HEK293 (cell line): Measurements from ENCODE around the gene PRAC2.

Experiments used
- CTCF ChIA-PET: fragments of 350-600 bp; formaldehyde crosslinking; extraction: SDS; loops from one replicate; lab custom pipeline; 2021; ENCODE audit warnings: antibody characterized with exemption; lab: Yijun Ruan, JAX
- POLR2A ChIA-PET: fragments of 300-600 bp; formaldehyde crosslinking; extraction: SDS; loops from one replicate; lab custom pipeline; 2020; ENCODE audit warnings: antibody characterized with exemption, inconsistent platforms; lab: Yijun Ruan, JAX
- H3K27ac ChIP-seq: fragments of 200-500 bp; sonication (Bioruptor generic); 2 replicates; pipeline ENCODE4 v1.5.1; 2014; ENCODE audit warnings: low read depth, low read length, control low read depth, inconsistent platforms; ENCODE audit errors: extremely low read depth
- H3K36me3 ChIP-seq, 2 experiments: fragments of 200-500 bp in 1 of 2; sonication (Bioruptor generic) in 1 of 2; 1 replicate in 1 of 2; 2 replicates in 1 of 2; pipeline ENCODE4 v1.5.1; 2014 to 2017; ENCODE audit warnings: inconsistent platforms in 2 of 2, low read length in 2 of 2; ENCODE audit not compliant: control insufficient read depth in 2 of 2, insufficient read depth in 1 of 2
- H3K4me1 ChIP-seq: fragments of 200-500 bp; sonication (Bioruptor generic); 2 replicates; pipeline ENCODE4 v1.5.1; 2014; ENCODE audit warnings: mild to moderate bottlenecking, low read length, inconsistent platforms; ENCODE audit not compliant: control insufficient read depth, insufficient read depth
- H3K4me3 ChIP-seq: 2 replicates; pipeline ENCODE4 v1.5.1; 2011; ENCODE audit warnings: low read depth, mild to moderate bottlenecking, control low read depth, low read length, moderate library complexity
- H3K9me3 ChIP-seq: fragments of 200-500 bp; sonication (Bioruptor generic); 2 replicates; pipeline ENCODE4 v1.5.1; 2014; ENCODE audit warnings: low read depth, low read length, inconsistent platforms; ENCODE audit not compliant: control insufficient read depth, insufficient read depth
- AEBP2 ChIP-seq: fragments of 450-650 bp; formaldehyde crosslinking; IDR thresholded peaks from 2 replicates; pipeline ENCODE4 v1.5.1; 2016; ENCODE audit warnings: missing biosample characterization, missing genetic modification characterization, borderline replicate concordance
- IKZF3 ChIP-seq: fragments of 450-650 bp; IDR thresholded peaks from 2 replicates; pipeline ENCODE4 v1.5.0; 2018; ENCODE audit warnings: missing biosample characterization, mild to moderate bottlenecking, missing genetic modification characterization, moderate library complexity
- MYNN ChIP-seq: fragments of 450-650 bp; formaldehyde crosslinking; IDR thresholded peaks from 2 replicates; pipeline ENCODE4 v1.5.1; 2016; ENCODE audit warnings: missing biosample characterization, missing genetic modification characterization, borderline replicate concordance
- PRDM1 ChIP-seq: fragments of 450-650 bp; formaldehyde crosslinking; IDR thresholded peaks from 2 replicates; pipeline ENCODE4; 2016; ENCODE audit warnings: missing biosample characterization, missing genetic modification characterization
- PRDM10 ChIP-seq: fragments of 450-650 bp; formaldehyde crosslinking; IDR thresholded peaks from 2 replicates; pipeline ENCODE4 v1.5.1; 2016; ENCODE audit warnings: missing biosample characterization, missing genetic modification characterization
- REPIN1 ChIP-seq: fragments of 450-650 bp; formaldehyde crosslinking; IDR thresholded peaks from 2 replicates; pipeline ENCODE4 v1.5.1; 2017; ENCODE audit warnings: missing biosample characterization, missing genetic modification characterization, low read depth
- SP3 ChIP-seq: fragments of 450-650 bp; formaldehyde crosslinking; IDR thresholded peaks from 2 replicates; pipeline ENCODE4 v1.5.1; 2016; ENCODE audit warnings: missing biosample characterization, missing genetic modification characterization
- ZBTB20 ChIP-seq: fragments of 450-650 bp; formaldehyde crosslinking; IDR thresholded peaks from 2 replicates; pipeline ENCODE4 v1.5.1; 2016; ENCODE audit warnings: missing biosample characterization, missing genetic modification characterization
- ZBTB6 ChIP-seq: fragments of 450-650 bp; formaldehyde crosslinking; IDR thresholded peaks from 2 replicates; pipeline ENCODE4 v1.5.1; 2017; ENCODE audit warnings: missing biosample characterization, missing genetic modification characterization
- ZFP37 ChIP-seq: fragments of 450-650 bp; formaldehyde crosslinking; IDR thresholded peaks from 2 replicates; pipeline ENCODE4 v1.5.1; 2016; ENCODE audit warnings: missing biosample characterization, missing genetic modification characterization
- ZNF114 ChIP-seq: fragments of 450-650 bp; formaldehyde crosslinking; IDR thresholded peaks from 2 replicates; pipeline ENCODE4 v1.5.0; 2017; ENCODE audit warnings: missing biosample characterization, missing genetic modification characterization
- ZNF16 ChIP-seq: fragments of 450-650 bp; formaldehyde crosslinking; IDR thresholded peaks from 2 replicates; pipeline ENCODE4 v1.5.1; 2016; ENCODE audit warnings: low read depth, missing biosample characterization, missing genetic modification characterization
- ZNF214 ChIP-seq: fragments of 450-650 bp; formaldehyde crosslinking; IDR thresholded peaks from 2 replicates; pipeline ENCODE4 v1.5.1; 2017; ENCODE audit warnings: missing biosample characterization, mild to moderate bottlenecking, missing genetic modification characterization, borderline replicate concordance
- ZNF223 ChIP-seq: fragments of 450-650 bp; formaldehyde crosslinking; IDR thresholded peaks from 2 replicates; pipeline ENCODE4 v1.5.1; 2016; ENCODE audit warnings: missing biosample characterization, missing genetic modification characterization
- ZNF23 ChIP-seq: fragments of 450-650 bp; formaldehyde crosslinking; IDR thresholded peaks from 2 replicates; pipeline ENCODE4 v1.5.1; 2016; ENCODE audit warnings: missing biosample characterization, missing genetic modification characterization, borderline replicate concordance
- ZNF324 ChIP-seq: fragments of 450-650 bp; formaldehyde crosslinking; IDR thresholded peaks from 2 replicates; pipeline ENCODE4 v1.5.1; 2016; ENCODE audit warnings: missing biosample characterization, missing genetic modification characterization
- ZNF335 ChIP-seq: fragments of 450-650 bp; formaldehyde crosslinking; conservative IDR thresholded peaks from 2 replicates; pipeline ENCODE4 v1.5.1; 2016; ENCODE audit warnings: missing biosample characterization, missing genetic modification characterization
- ZNF341 ChIP-seq: fragments of 450-650 bp; formaldehyde crosslinking; IDR thresholded peaks from 2 replicates; pipeline ENCODE4; 2016; ENCODE audit warnings: low read depth, missing biosample characterization, missing genetic modification characterization
- ZNF354C ChIP-seq: fragments of 450-650 bp; formaldehyde crosslinking; IDR thresholded peaks from 2 replicates; pipeline ENCODE4 v1.5.1; 2016; ENCODE audit warnings: missing biosample characterization, missing genetic modification characterization, low read depth, borderline replicate concordance
- ZNF37A ChIP-seq: fragments of 450-650 bp; IDR thresholded peaks from 2 replicates; pipeline ENCODE4 v1.5.1; 2018; ENCODE audit warnings: missing biosample characterization, missing genetic modification characterization
- ZNF416 ChIP-seq: fragments of 450-650 bp; formaldehyde crosslinking; IDR thresholded peaks from 2 replicates; pipeline ENCODE4 v1.5.1; 2016; ENCODE audit warnings: missing biosample characterization, missing genetic modification characterization
- ZNF423 ChIP-seq: fragments of 450-650 bp; formaldehyde crosslinking; IDR thresholded peaks from 2 replicates; pipeline ENCODE4 v1.5.1; 2016; ENCODE audit warnings: missing biosample characterization, missing genetic modification characterization
- ZNF473 ChIP-seq: fragments of 450-650 bp; formaldehyde crosslinking; IDR thresholded peaks from 2 replicates; pipeline ENCODE4 v1.5.1; 2017; ENCODE audit warnings: missing biosample characterization, missing genetic modification characterization
- ZNF610 ChIP-seq: fragments of 450-650 bp; formaldehyde crosslinking; IDR thresholded peaks from 2 replicates; pipeline ENCODE4 v1.5.1; 2016; ENCODE audit warnings: missing biosample characterization, missing genetic modification characterization, borderline replicate concordance
- ZNF747 ChIP-seq: fragments of 450-650 bp; formaldehyde crosslinking; IDR thresholded peaks from 2 replicates; pipeline ENCODE4 v1.5.1; 2016; ENCODE audit warnings: missing biosample characterization, missing genetic modification characterization
- ZNF76 ChIP-seq: fragments of 450-650 bp; formaldehyde crosslinking; IDR thresholded peaks from 2 replicates; pipeline ENCODE4; 2016; ENCODE audit warnings: low read depth, missing biosample characterization, missing genetic modification characterization, borderline replicate concordance
- ZNF777 ChIP-seq: fragments of 450-650 bp; formaldehyde crosslinking; IDR thresholded peaks from 2 replicates; pipeline ENCODE4 v1.5.1; 2017; ENCODE audit warnings: missing biosample characterization, missing genetic modification characterization, borderline replicate concordance
- ZNF792 ChIP-seq: fragments of 450-650 bp; formaldehyde crosslinking; IDR thresholded peaks from 2 replicates; pipeline ENCODE4 v1.5.1; 2016; ENCODE audit warnings: missing biosample characterization, missing genetic modification characterization
- ZNF837 ChIP-seq: fragments of 450-650 bp; formaldehyde crosslinking; IDR thresholded peaks from 2 replicates; pipeline ENCODE4 v1.5.1; 2016; ENCODE audit warnings: missing biosample characterization, missing genetic modification characterization

PRAC2 gene

GRCh38 chr17:48729335-48730239, 6.6 kb downstream of the PRAC2 start:
- H3K4me1 ChIP-seq = peaks cover 7% of the 10 kb centered on the region
- H3K9me3 ChIP-seq = no peaks in the 10 kb centered on the region
- CTCF ChIA-PET = interaction anchor here (1.0 to 14.1 kb wide), 5 partner anchors 11 to 76 kb away, joined by 3 to 246 read pairs (median 5); no protein-coding TSS in a partner anchor
- peak overlapping the region; percentile 85 for H3K27ac ChIP-seq
- TF ChIP-seq ZNF324 (tag by site-specific recombination) (no peak), ZNF423 (tag by site-specific recombination) (peak; percentile 52; the same call in 1 of the 2 replicates), PRDM1 (tag by site-specific recombination) (peak; percentile 36; the same call in 1 of the 2 replicates), ZNF777 (tag by site-specific recombination) (peak; percentile 59; the same call in 1 of the 2 replicates), ZNF37A (no peak), REPIN1 (tag by site-specific recombination) (no peak), ZNF416 (tag by site-specific recombination) (no peak), IKZF3 (peak; percentile 7; the same call in 1 of the 2 replicates), ZNF16 (tag by site-specific recombination) (0 out of 2 replicates have a peak, but pooled peaks have one; percentile 25), ZBTB6 (tag by site-specific recombination) (peak; percentile 52; the same call in 1 of the 2 replicates), ZBTB20 (tag by site-specific recombination) (peak; percentile 99), PRDM10 (peak; percentile 93), ZNF76 (tag by site-specific recombination) (peak; percentile 73; the same call in 1 of the 2 replicates), ZNF335 (tag by site-specific recombination) (peak; percentile 93), ZFP37 (tag by site-specific recombination) (peak; percentile 55; the same call in 1 of the 2 replicates)
- peaks cover 0 to 22% of the 10 kb centered on the region in 2 experiments; a peak in 1 of 3 replicates for H3K36me3 ChIP-seq
- POLR2A ChIA-PET = interaction anchor here (0.6 to 2.0 kb wide), 5 partner anchors 14 to 305 kb away, joined by 3 to 10 read pairs (median 4); no protein-coding TSS in a partner anchor
- H3K4me3 ChIP-seq = peak overlapping the region; percentile 7; the same call in 1 of the 2 replicates

- Histone ChIP-seq H3K4me1 (peaks cover 7% of the 10 kb centered on the region), H3K9me3 (no peaks in the 10 kb centered on the region), H3K36me3 (peaks cover 0 to 18% of the 10 kb centered on the region in 2 experiments; a peak in 1 of 3 replicates), H3K4me3 (no peak overlapping the region), H3K27ac (no peak overlapping the region)
- ChIA-PET CTCF (interaction anchor here (1.0 to 14.1 kb wide), 3 partner anchors 12 to 62 kb away, joined by 3 to 246 read pairs (median 118); no protein-coding TSS in a partner anchor), POLR2A (interaction anchor here (0.6 kb wide), 1 partner anchor 306 kb away, joined by 4 read pairs; no protein-coding TSS in a partner anchor)
- TF ChIP-seq ZNF837 (tag by site-specific recombination) (no peak), ZNF341 (tag by site-specific recombination) (no peak), ZNF354C (tag by site-specific recombination) (no peak), ZNF23 (tag by site-specific recombination) (no peak), ZNF610 (tag by site-specific recombination) (no peak), ZNF473 (no peak), SP3 (tag by site-specific recombination) (no peak), ZNF37A (no peak), ZNF792 (no peak), ZNF214 (no peak), AEBP2 (tag by site-specific recombination) (no peak), ZNF114 (no peak), IKZF3 (no peak), ZNF223 (no peak), ZNF747 (tag by site-specific recombination) (no peak), MYNN (tag by site-specific recombination) (no peak)
These were observed 7.2 kb downstream of the PRAC2 start for GRCh38 chr17:48730240-48730550.
